Calu3 (cell line): Measurements from ENCODE around the gene BCAT1. TPM values are rescaled to one million over a fixed set of nuclear protein-coding genes. Genes with fewer than 3 reads are reported as not detected.

Source experiments
- BruUV-seq: library from RNA; stranded (reverse); fragments of 400-500 nt; replicated peaks from 2 replicates; lab custom pipeline; 2021; lab: Mats Ljungman, UMichigan
- CTCF ChIA-PET: fragments of 300-600 bp; sonication (Branson Sonifier 250); formaldehyde crosslinking; loops from one replicate; lab custom pipeline; 2022; ENCODE audit warnings: antibody characterized with exemption; lab: Charles Lee
- DNase-seq: peaks from one replicate; pipeline ENCODE4 v3.0.0; 2022
- H3K27ac Mint-ChIP-seq: one replicate; pipeline ENCODE4 v1.8.0; 2022; ENCODE audit warnings: mixed read lengths; ENCODE audit not compliant: unreplicated experiment
- H3K27me3 Mint-ChIP-seq: one replicate; pipeline ENCODE4 v1.8.0; 2022; ENCODE audit warnings: mixed read lengths; ENCODE audit not compliant: unreplicated experiment
- H3K36me3 Mint-ChIP-seq: one replicate; pipeline ENCODE4 v1.8.0; 2022; ENCODE audit warnings: mild to moderate bottlenecking, moderate library complexity, mixed read lengths; ENCODE audit not compliant: insufficient read depth, unreplicated experiment
- H3K4me1 Mint-ChIP-seq: one replicate; pipeline ENCODE4 v1.8.0; 2022; ENCODE audit warnings: mild to moderate bottlenecking, low read depth, mixed read lengths; ENCODE audit not compliant: unreplicated experiment
- H3K4me3 Mint-ChIP-seq: one replicate; pipeline ENCODE4 v1.8.0; 2022; ENCODE audit warnings: mild to moderate bottlenecking, low read depth, moderate library complexity, mixed read lengths; ENCODE audit not compliant: unreplicated experiment
- H3K9me3 Mint-ChIP-seq: one replicate; pipeline ENCODE4 v1.8.0; 2022; ENCODE audit warnings: low read depth, mixed read lengths; ENCODE audit not compliant: unreplicated experiment
- CTCF ChIP-seq: fragments of 200-600 bp; IDR thresholded peaks from one replicate; pipeline ENCODE4 v1.8.0; 2022; ENCODE audit warnings: antibody characterized with exemption; ENCODE audit not compliant: unreplicated experiment
- intact Hi-C: fragments of 100-400 bp; cut with micrococcal nuclease; formaldehyde crosslinking; loops from one replicate; pipeline ENCODE4 v1.10.0; 2022; ENCODE audit not compliant: unreplicated experiment
- total RNA-seq: library from RNA; stranded (reverse); gene quantifications from 2 replicates; pipeline ENCODE4 v1.2.3, GENCODE V29; 2022

Gene BCAT1
- total RNA-seq, 1 experiment from 2014 or later, result 4.0 TPM

DNA sequence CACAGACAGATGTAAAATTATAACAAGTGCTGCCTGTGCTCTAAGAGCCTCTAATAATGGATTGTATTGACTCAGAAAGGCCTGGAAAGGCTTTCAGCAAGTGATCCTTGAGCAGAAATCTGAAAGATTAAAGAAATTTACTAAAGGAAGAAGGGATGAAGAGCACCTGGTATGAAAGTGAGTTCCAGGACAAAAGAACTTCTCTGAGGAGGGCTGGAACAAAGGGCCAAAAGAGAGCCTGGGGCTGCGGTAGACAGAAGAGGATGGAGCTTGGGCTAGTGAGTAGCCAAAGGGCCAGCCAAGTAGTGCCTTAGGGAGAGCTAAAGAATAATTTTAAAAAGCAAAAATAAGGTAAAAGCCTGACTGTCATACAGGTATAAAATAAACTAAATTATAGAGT is 44.0 kb downstream of the BCAT1 start:
- H3K36me3 Mint-ChIP-seq, result no peaks in the 10 kb centered on the region
- intact Hi-C loops, result no loop called here
- no TSS peak for BruUV-seq
- no peak for TF ChIP-seq CTCF
- DNase-seq, result no peak
- no peaks in the 10 kb centered on the region for H3K4me1 Mint-ChIP-seq
- H3K4me3 Mint-ChIP-seq, result no peak overlapping the region
- CTCF ChIA-PET, result no interaction called here
- no peaks in the 10 kb centered on the region for H3K9me3 Mint-ChIP-seq
- no peak overlapping the region for H3K27ac Mint-ChIP-seq
- H3K27me3 Mint-ChIP-seq, result no peaks in the 10 kb centered on the region

- intact Hi-C loops, result no loop called here
- Mint-ChIP-seq H3K4me1 (no peaks in the 10 kb centered on the region), H3K9me3 (peaks cover 4% of the 10 kb centered on the region), H3K4me3 (no peak overlapping the region), H3K27me3 (no peaks in the 10 kb centered on the region), H3K36me3 (no peaks in the 10 kb centered on the region), H3K27ac (no peak overlapping the region)
- no peak for DNase-seq
- CTCF ChIA-PET, result no interaction called here
- no TSS peak for BruUV-seq
- no peak for TF ChIP-seq CTCF
Measured at GRCh38 chr12:24903329-24904088, 45.4 kb downstream of the BCAT1 start.

- no peak overlapping the region for H3K4me3 Mint-ChIP-seq
- no peaks in the 10 kb centered on the region for H3K4me1 Mint-ChIP-seq
- CTCF ChIA-PET, result no interaction called here
- intact Hi-C loops, result no loop called here
- no TSS peak for BruUV-seq
- no peak for TF ChIP-seq CTCF
- H3K27me3 Mint-ChIP-seq, result no peaks in the 10 kb centered on the region
- no peak overlapping the region for H3K27ac Mint-ChIP-seq
- H3K36me3 Mint-ChIP-seq, result no peaks in the 10 kb centered on the region
- H3K9me3 Mint-ChIP-seq, result peaks cover 4% of the 10 kb centered on the region
- DNase-seq, result no peak
Measured at GRCh38 chr12:24902511-24903328, 46.2 kb downstream of the BCAT1 start.

- Mint-ChIP-seq H3K9me3 (peaks cover 4% of the 10 kb centered on the region), H3K27ac (no peak overlapping the region), H3K4me3 (no peak overlapping the region), H3K4me1 (no peaks in the 10 kb centered on the region), H3K36me3 (no peaks in the 10 kb centered on the region), H3K27me3 (no peaks in the 10 kb centered on the region)
- intact Hi-C loops, result no loop called here
- no peak for TF ChIP-seq CTCF
- BruUV-seq, result no TSS peak
- CTCF ChIA-PET, result no interaction called here
- DNase-seq, result no peak
Measured at GRCh38 chr12:24901576-24902461, 47.1 kb downstream of the BCAT1 start.
